Measurements from ENCODE around the gene CDYL2.

DNA sequence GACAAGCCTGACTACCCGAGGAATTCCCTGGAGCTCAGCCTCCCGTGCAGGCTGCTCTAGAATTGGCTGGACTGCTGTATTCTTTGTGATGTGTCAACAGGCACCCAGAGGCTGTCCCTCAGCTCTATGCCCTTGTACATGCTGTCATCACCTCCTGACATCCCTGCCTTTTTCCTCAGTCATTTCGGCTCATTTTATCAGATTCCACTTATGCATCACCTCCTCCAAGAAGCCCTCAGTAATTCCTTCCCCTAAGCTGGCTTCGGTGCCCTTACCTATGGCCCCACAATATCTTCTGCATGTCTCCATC lies 137.2 kb downstream of the CDYL2 start:
- TF ChIP-seq CTCF (IDR thresholded peaks at IDR 0.05; ENCODE audit: low read depth, low read length), result no peak
- no peak for TF ChIP-seq POLR2A (IDR thresholded peaks at IDR 0.05; ENCODE audit: extremely low read depth, insufficient read length)
- no peak for TF ChIP-seq MYC (IDR thresholded peaks at IDR 0.05; ENCODE audit: low read depth, low read length)
- TF ChIP-seq, protein P1, sequence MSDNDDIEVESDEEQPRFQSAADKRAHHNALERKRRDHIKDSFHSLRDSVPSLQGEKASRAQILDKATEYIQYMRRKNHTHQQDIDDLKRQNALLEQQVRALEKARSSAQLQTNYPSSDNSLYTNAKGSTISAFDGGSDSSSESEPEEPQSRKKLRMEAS (IDR thresholded peaks at IDR 0.05; ENCODE audit: low read depth, low read length), result no peak

All from NB4 (cell line).